Lung (tissue), 12 donors: ENCODE measurements around the gene LSM10. TPM values are rescaled to one million over a fixed set of nuclear protein-coding genes. Genes with fewer than 3 reads are reported as not detected.

Source experiments
- ATAC-seq: fragments of 200-7000 bp; cut with Tn5 transposase; one replicate; pipeline ENCODE4 v1.9.1; 2020; ENCODE audit warnings: moderate number of reproducible peaks; ENCODE audit not compliant: insufficient read depth, low FRiP score
- DNase-seq, 3 donors: peaks; one replicate each; pipeline ENCODE4 v3.0.0-alpha.2; 2013 to 2017
- H3K27ac ChIP-seq, 2 donors: one replicate each; pipeline ENCODE4 v1.5.1; 2013; ENCODE audit warnings: mild to moderate bottlenecking in 2 of 2, moderate library complexity in 2 of 2, control low read depth in 1 of 2, inconsistent platforms in 1 of 2, low read depth in 1 of 2, low read length in 1 of 2
- H3K27me3 ChIP-seq, 3 donors: one replicate each; pipeline ENCODE4 v1.5.1; 2013; ENCODE audit warnings: low read length in 2 of 3; ENCODE audit not compliant: control insufficient read depth in 3 of 3, insufficient read depth in 3 of 3
- H3K36me3 ChIP-seq, 4 donors: one replicate each; pipeline ENCODE4 v1.5.1; 2013; ENCODE audit warnings: low read length in 4 of 4, mild to moderate bottlenecking in 1 of 4, moderate library complexity in 1 of 4; ENCODE audit not compliant: control insufficient read depth in 4 of 4, insufficient read depth in 4 of 4
- H3K4me1 ChIP-seq, 5 donors: one replicate each; pipeline ENCODE4 v1.5.1; 2013; ENCODE audit warnings: low read length in 5 of 5, mild to moderate bottlenecking in 2 of 5, moderate library complexity in 1 of 5; ENCODE audit not compliant: control insufficient read depth in 5 of 5, insufficient read depth in 5 of 5
- H3K4me3 ChIP-seq: one replicate; pipeline ENCODE4 v1.5.1; 2013; ENCODE audit warnings: mild to moderate bottlenecking, control low read depth, moderate library complexity
- H3K9ac ChIP-seq, 2 donors: one replicate each; pipeline ENCODE4 v1.5.1; 2013; ENCODE audit warnings: low read length in 2 of 2, control low read depth in 1 of 2; ENCODE audit not compliant: insufficient read depth in 1 of 2
- H3K9me3 ChIP-seq, 4 donors: one replicate each; pipeline ENCODE4 v1.5.1; 2013; ENCODE audit warnings: low read length in 3 of 4, mild to moderate bottlenecking in 1 of 4, moderate library complexity in 1 of 4; ENCODE audit not compliant: control insufficient read depth in 4 of 4, insufficient read depth in 3 of 4
- WGBS, 2 donors: extraction: QIAGEN DNeasy Blood & Tissue Kit; methylation state at CpG; one replicate each; pipeline ENCODE4 v1.1.7; 2013; 5-methylcytosine and 5-hydroxymethylcytosine counted together
- polyA plus RNA-seq, 2 donors: library from polyadenylated mRNA; stranded (reverse); fragments of 200-250 nt; gene quantifications; one replicate each; pipeline ENCODE4 v1.2.1, GENCODE V29; 2013
- total RNA-seq, 2 donors: library from RNA; depleted of rRNA in 1 of 2; stranded (reverse); fragments of >200 nt in 1 of 2; gene quantifications; one replicate each; pipeline ENCODE4 v1.2.1, GENCODE V29; 2014 to 2021
- TF ChIP-seq, protein P1 (sequence below): IDR thresholded peaks from 2 replicates; pipeline ENCODE4 v1.5.1; 2012; ENCODE audit warnings: mild to moderate bottlenecking; ENCODE audit errors: control extremely low read depth, extremely low read depth
- donor health status: control.
- donor health status: control.
- donor health status: Bipolar disorder and iron deficiency.
- donor health status: healthy.
- donor health status: DM: yes; HTN: yes; CAD: no.

LSM10 gene
- total and polyA plus RNA-seq, 4 donors: 10.7 to 70.6 (median 44.8) TPM

DNA sequence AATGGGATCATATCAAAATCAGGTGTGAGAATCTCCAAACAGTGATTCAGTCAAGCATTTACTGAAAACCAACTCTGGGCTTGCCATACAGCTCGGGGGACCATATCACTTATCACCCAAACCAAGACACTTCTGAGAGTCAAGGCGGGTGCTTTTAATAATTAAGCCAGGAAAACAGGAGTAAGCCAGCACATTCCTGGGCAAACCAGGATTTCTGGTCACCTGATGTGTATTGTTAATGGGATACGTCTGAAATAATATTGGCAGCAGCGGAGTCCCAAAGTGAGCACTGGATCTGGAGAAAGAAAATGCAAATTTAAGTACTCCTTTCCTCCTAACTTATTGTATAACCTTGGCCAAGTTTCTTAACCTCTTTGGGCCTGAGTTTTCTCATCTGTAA is 34.9 kb upstream of the LSM10 start:
- Histone ChIP-seq H3K36me3 (peaks cover 3 to 11% (median 8%) of the 10 kb centered on the region in 4 donors), H3K27me3 (no peaks in the 10 kb centered on the region), H3K4me1 (peaks cover 0 to 3% (median 0%) of the 10 kb centered on the region in 5 donors), H3K4me3 (no peak overlapping the region), H3K27ac (no peak overlapping the region), H3K9ac (no peak overlapping the region), H3K9me3 (no peaks in the 10 kb centered on the region)
- ATAC-seq: no peak
- TF ChIP-seq, protein P1, sequence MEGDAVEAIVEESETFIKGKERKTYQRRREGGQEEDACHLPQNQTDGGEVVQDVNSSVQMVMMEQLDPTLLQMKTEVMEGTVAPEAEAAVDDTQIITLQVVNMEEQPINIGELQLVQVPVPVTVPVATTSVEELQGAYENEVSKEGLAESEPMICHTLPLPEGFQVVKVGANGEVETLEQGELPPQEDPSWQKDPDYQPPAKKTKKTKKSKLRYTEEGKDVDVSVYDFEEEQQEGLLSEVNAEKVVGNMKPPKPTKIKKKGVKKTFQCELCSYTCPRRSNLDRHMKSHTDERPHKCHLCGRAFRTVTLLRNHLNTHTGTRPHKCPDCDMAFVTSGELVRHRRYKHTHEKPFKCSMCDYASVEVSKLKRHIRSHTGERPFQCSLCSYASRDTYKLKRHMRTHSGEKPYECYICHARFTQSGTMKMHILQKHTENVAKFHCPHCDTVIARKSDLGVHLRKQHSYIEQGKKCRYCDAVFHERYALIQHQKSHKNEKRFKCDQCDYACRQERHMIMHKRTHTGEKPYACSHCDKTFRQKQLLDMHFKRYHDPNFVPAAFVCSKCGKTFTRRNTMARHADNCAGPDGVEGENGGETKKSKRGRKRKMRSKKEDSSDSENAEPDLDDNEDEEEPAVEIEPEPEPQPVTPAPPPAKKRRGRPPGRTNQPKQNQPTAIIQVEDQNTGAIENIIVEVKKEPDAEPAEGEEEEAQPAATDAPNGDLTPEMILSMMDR: no peak
- peak in 1 of 3 donors; percentile 36 for DNase-seq
- 66 to 84% methylated on average over 4 of the region's 4 CpGs for WGBS, 2 donors

DNA sequence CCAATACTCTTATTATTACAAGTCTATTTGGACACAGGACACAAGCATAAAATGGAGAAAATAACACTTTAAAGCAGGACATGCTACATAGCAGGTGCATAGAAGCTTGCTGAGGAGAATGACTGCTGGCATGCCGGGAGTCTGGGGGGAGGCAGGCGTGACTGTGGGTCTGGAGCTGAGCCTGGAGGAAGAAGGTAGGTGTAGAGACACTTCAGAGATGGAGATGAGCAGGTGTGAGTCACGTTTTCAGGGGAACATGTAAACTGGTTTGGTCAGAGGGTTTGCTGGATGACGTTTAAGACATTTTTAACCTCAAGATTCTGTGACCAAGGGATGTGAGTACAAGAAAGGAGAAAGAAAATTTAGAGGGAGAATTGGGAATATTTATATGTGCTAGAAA is 28.1 kb upstream of the LSM10 start:
- no peak overlapping the region for H3K4me3 ChIP-seq
- ATAC-seq (no peak), DNase-seq (no peak)
- peaks cover 0 to 17% (median 2%) of the 10 kb centered on the region in 4 donors for H3K36me3 ChIP-seq
- no peaks in the 10 kb centered on the region for H3K9me3 ChIP-seq
- no peak overlapping the region for H3K27ac ChIP-seq
- TF ChIP-seq, protein P1: no peak
- no peak overlapping the region for H3K9ac ChIP-seq
- H3K27me3 ChIP-seq: no peaks in the 10 kb centered on the region
- WGBS, 2 donors: 76 to 84% methylated on average over 4 of the region's 4 CpGs
- H3K4me1 ChIP-seq: no peaks in the 10 kb centered on the region

DNA sequence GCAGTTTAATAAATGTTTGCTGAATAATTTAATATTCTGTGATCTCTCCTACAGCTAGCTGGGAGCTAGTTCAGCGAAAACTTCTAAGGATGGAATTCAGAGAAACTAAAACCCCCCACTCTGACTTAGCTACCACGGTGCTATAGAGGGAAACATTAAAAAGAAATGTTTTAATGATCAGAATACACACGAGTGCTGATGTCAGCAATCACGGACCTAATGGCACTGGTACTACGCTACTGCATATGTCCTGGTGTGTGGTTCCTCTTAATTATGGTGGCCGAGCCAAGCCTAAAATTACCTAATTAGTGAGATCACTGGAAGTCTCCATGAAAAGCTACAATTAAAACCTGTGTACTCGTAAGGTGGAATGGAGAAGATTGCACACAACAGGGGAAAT is 23.9 kb upstream of the LSM10 start:
- no peak for ATAC-seq
- no peak for DNase-seq
- H3K9ac ChIP-seq: no peak overlapping the region
- H3K27ac ChIP-seq: no peak overlapping the region
- H3K4me3 ChIP-seq: no peak overlapping the region
- peaks cover 0 to 14% (median 5%) of the 10 kb centered on the region in 4 donors for H3K36me3 ChIP-seq
- TF ChIP-seq, protein P1: no peak
- no peaks in the 10 kb centered on the region for H3K27me3 ChIP-seq
- H3K4me1 ChIP-seq: peaks cover 0 to 5% (median 0%) of the 10 kb centered on the region in 5 donors
- WGBS, 2 donors: 79 to 92% methylated on average over 7 of the region's 7 CpGs
- no peaks in the 10 kb centered on the region for H3K9me3 ChIP-seq

DNA sequence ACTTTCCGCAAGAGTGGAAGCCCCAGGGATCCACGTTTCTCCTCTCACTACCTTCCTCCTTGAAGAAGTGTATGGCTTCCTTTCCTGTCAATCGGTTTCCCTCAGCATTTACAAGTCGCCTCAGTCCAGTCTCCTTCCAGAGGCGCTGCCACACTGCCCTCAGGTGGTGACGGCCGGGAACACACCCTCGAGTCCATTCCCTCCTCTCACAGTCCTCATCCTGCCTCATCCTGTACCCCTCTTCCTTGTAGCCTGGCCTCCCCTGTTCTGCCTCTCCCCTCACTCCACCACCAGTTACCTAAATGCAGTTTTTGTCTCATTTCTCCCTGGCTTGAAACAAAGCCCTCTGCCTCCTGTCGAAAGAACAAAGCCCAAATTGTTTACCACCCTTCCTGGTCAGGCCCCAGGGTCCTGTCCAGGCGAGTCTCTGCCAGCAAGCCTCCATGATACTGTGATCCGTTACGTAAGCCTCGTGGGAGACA is 23.2 kb upstream of the LSM10 start:
- ATAC-seq: peak; percentile 96
- peak; percentile 84 to 89 (median 85) for DNase-seq
- 18 to 24% methylated on average over 13 of the region's 13 CpGs for WGBS, 2 donors
- Histone ChIP-seq H3K4me3 (no peak overlapping the region), H3K9ac (peak overlapping the region in 1 of 2 donors; percentile 33), H3K36me3 (peaks cover 0 to 14% (median 5%) of the 10 kb centered on the region in 4 donors), H3K4me1 (peaks cover 0 to 5% (median 0%) of the 10 kb centered on the region in 5 donors), H3K9me3 (no peaks in the 10 kb centered on the region), H3K27ac (peak overlapping the region in 1 of 2 donors; percentile 32), H3K27me3 (no peaks in the 10 kb centered on the region)
- TF ChIP-seq, protein P1: peak; percentile 96
